ENCODE results near the gene NEDD8.
A peak's percentile ranks its signal among the peaks of the same experiment; 100 is the strongest.
"Not testable (repeated sequence)": the region's sequence is repeated elsewhere in the genome, so short reads cannot be mapped to it uniquely, and the experiment has no call there.

The NEDD8 gene

GRCh38 chr14:24245350-24245749, 13.2 kb upstream of the NEDD8 start:
- DNase-seq = not testable (repeated sequence)

GRCh38 chr14:24243336-24243836, 11.2 kb upstream of the NEDD8 start:
- DNase-seq = peak; percentile 31

GRCh38 chr14:24241829-24242443, 9.8 kb upstream of the NEDD8 start:
- peak; percentile 95 for DNase-seq

- no peak for DNase-seq
Observed at GRCh38 chr14:24240110-24240918, 8.1 kb upstream of the NEDD8 start.

GRCh38 chr14:24238527-24239037, 6.4 kb upstream of the NEDD8 start:
- no peak for DNase-seq

- peak; percentile 3 for DNase-seq
Observed at GRCh38 chr14:24238123-24238522, 6.0 kb upstream of the NEDD8 start.

GRCh38 chr14:24237463-24237955, 5.3 kb upstream of the NEDD8 start:
- DNase-seq = no peak

GRCh38 chr14:24236689-24237462, 4.7 kb upstream of the NEDD8 start:
- no peak for DNase-seq

GRCh38 chr14:24235804-24236688, 3.9 kb upstream of the NEDD8 start:
- no peak for DNase-seq

- DNase-seq = no peak
Observed at GRCh38 chr14:24234095-24235005, 2.2 kb upstream of the NEDD8 start.

GRCh38 chr14:24233538-24233866, 1.3 kb upstream of the NEDD8 start:
- no peak for DNase-seq

GRCh38 chr14:24232645-24233537, 724 bp upstream of the NEDD8 start, which contains the start of gene GMPR2:
GMPR2 (plus strand) TSS chr14:24232929; CDS start chr14:24233254, 325 bp downstream.
- DNase-seq = peak; percentile 79

- no peak for DNase-seq
Observed at GRCh38 chr14:24231263-24232120, 675 bp downstream of the NEDD8 start.

- DNase-seq = no peak
Observed at GRCh38 chr14:24228902-24229301, 3.3 kb downstream of the NEDD8 start.

GRCh38 chr14:24226473-24226872, 5.7 kb downstream of the NEDD8 start:
- DNase-seq = no peak

GRCh38 chr14:24224618-24225071, 7.5 kb downstream of the NEDD8 start:
- peak; percentile 51 for DNase-seq

GRCh38 chr14:24222987-24223386, 9.2 kb downstream of the NEDD8 start:
- not testable (repeated sequence) for DNase-seq

GRCh38 chr14:24219521-24219920, 12.6 kb downstream of the NEDD8 start:
- DNase-seq = no peak

GRCh38 chr14:24219080-24219479, 13.1 kb downstream of the NEDD8 start:
- DNase-seq = no peak
